Heart left ventricle (tissue), 16 donors: ENCODE data around the gene TMEM250. TPM values are rescaled to one million over a fixed set of nuclear protein-coding genes. Genes with fewer than 3 reads are reported as not detected.

Experiments
- ATAC-seq, 4 donors: fragments of 200-7000 bp; cut with Tn5 transposase; one replicate each; pipeline ENCODE4 v1.9.1; 2020 to 2022; ENCODE audit warnings: moderate library complexity in 4 of 4, mild to moderate bottlenecking in 3 of 4, moderate number of reproducible peaks in 1 of 4
- DNase-seq, 5 donors: peaks; one replicate each; pipeline ENCODE4 v3.0.0-alpha.2; 2020
- H3K27ac ChIP-seq, 12 donors: fragments of 200-600 bp; sonication (generic) in 4 of 12; one replicate each; pipeline versions ENCODE4 v1.5.0 to v1.8.0; 2016 to 2022; ENCODE audit warnings: mild to moderate bottlenecking in 2 of 12
- H3K27me3 ChIP-seq, 9 donors: fragments of 200-600 bp; sonication (generic) in 2 of 9; one replicate each; pipeline versions ENCODE4 v1.5.1 to v1.8.0; 2016 to 2022; ENCODE audit warnings: mild to moderate bottlenecking in 3 of 9
- H3K36me3 ChIP-seq, 9 donors: fragments of 200-600 bp; sonication (generic) in 2 of 9; one replicate each; pipeline versions ENCODE4 v1.5.0 to v1.8.0; 2018 to 2022; ENCODE audit warnings: mild to moderate bottlenecking in 2 of 9
- H3K4me1 ChIP-seq, 12 donors: fragments of 200-600 bp; sonication (generic) in 4 of 12; one replicate each; pipeline versions ENCODE4 v1.5.0 to v1.8.0; 2016 to 2022; ENCODE audit warnings: mild to moderate bottlenecking in 3 of 12
- H3K4me3 ChIP-seq, 12 donors: fragments of 200-600 bp; sonication (generic) in 4 of 12; one replicate each; pipeline versions ENCODE4 v1.5.0 to v1.8.0; 2017 to 2022; ENCODE audit warnings: mild to moderate bottlenecking in 9 of 12, moderate library complexity in 4 of 12
- H3K9me3 ChIP-seq, 12 donors: fragments of 200-600 bp; sonication (generic) in 4 of 12; one replicate each; pipeline versions ENCODE4 v1.5.0 to v1.8.0; 2016 to 2022; ENCODE audit warnings: mild to moderate bottlenecking in 1 of 12
- CTCF ChIP-seq, 12 donors: fragments of 200-600 bp; sonication (generic) in 4 of 12; IDR thresholded peaks; one replicate each; pipeline versions ENCODE4 v1.5.0 to v1.8.0; 2018 to 2022; ENCODE audit warnings: antibody characterized with exemption in 12 of 12, mild to moderate bottlenecking in 5 of 12
- POLR2A ChIP-seq, 2 donors: fragments of 450-650 bp; IDR thresholded peaks; one replicate each; pipeline ENCODE4 v1.6.1; 2017; ENCODE audit warnings: antibody characterized with exemption in 2 of 2, mild to moderate bottlenecking in 2 of 2, moderate library complexity in 2 of 2
- WGBS, 4 donors: extraction: QIAGEN DNeasy Blood & Tissue Kit in 2 of 4; methylation state at CpG; one replicate each; pipeline versions ENCODE4 v1.1.5 to v1.1.7; 2013 to 2018; 5-methylcytosine and 5-hydroxymethylcytosine counted together
- intact Hi-C, 10 donors: fragments of 100-400 bp; cut with DNase I; formaldehyde crosslinking; loops; one replicate each; pipeline versions ENCODE4 v1.11.1 to v1.14.2; 2022
- polyA plus RNA-seq, 2 donors: library from polyadenylated mRNA; stranded (reverse); fragments of 200-250 nt; gene quantifications; one replicate each; pipeline ENCODE4 v1.2.3, GENCODE V29; 2013
- total RNA-seq, 9 donors: library from RNA; depleted of rRNA in 2 of 9; stranded (reverse); fragments of >200 nt in 2 of 9; fragmentation: NEBNext Ultra II Directional in 3 of 9; extraction: Animal tissue kit (Norgen Biotek cat#: 25700) in 3 of 9; gene quantifications; one replicate each; pipeline versions ENCODE4 v1.1.0 to v1.2.4, GENCODE V29; 2016 to 2023
- donor health status: ischemic (EF 13 %, LVEDD 7.1; RV severe dilation, severe dysfunction).
- donor health status: healthy with polysubstance abuse.
- donor health status: DM: no; HTN: yes; CAD: no.
- donor health status: DM: no; HTN: no; CAD: no.
- donor health status: ischemic (EF 25% LVEDD 6.9; RV normal size, moderate dysfunction).
- donor health status: ischemic (EF 25% LVEDD 5.7; RV mildly dilated, moderate dysfunction).
- donor health status: healthy.
- donor health status: DM: yes; HTN: yes; CAD: no.
- donor health status: ischemic (EF 35%, LVEDD 5.7; RV mildly dilated, moderate dysfunction).
- donor health status: nonischemic (EF 11% LVEDD 7.7; RV severe dilation, severe dysfunction).
- donor health status: DM: yes; HTN: yes; CAD: no.
- donor health status: PGD.
- donor health status: ischemic (EF 29% LVEDD 5.4; RV normal size, mild dysfunction).
- donor health status: nonischemic (EF 23%, LVEDD 6.1; RV moderate dilation, normal function).

TMEM250 gene
- total and polyA plus RNA-seq, 11 donors: 11.6 to 37.0 (median 19.9) TPM

- Histone ChIP-seq H3K27ac (peak overlapping the region in 11 of 12 donors; percentile 39 to 99 (median 68)), H3K9me3 (no peaks in the 10 kb centered on the region), H3K27me3 (no peaks in the 10 kb centered on the region), H3K4me1 (peaks cover 17 to 99% (median 85%) of the 10 kb centered on the region in 12 donors), H3K36me3 (peaks cover 0 to 6% (median 0%) of the 10 kb centered on the region in 9 donors), H3K4me3 (no peak overlapping the region)
- ATAC-seq (no peak), DNase-seq (peak in 3 of 5 donors; percentile 30 to 59 (median 36))
- WGBS, 4 donors: 40 to 58% (median 48%) methylated on average over 11 to 24 of the region's 24 CpGs
- no peak for TF ChIP-seq POLR2A (IDR thresholded peaks at IDR 0.05)
- no peak for TF ChIP-seq CTCF (IDR thresholded peaks at IDR 0.05)
- intact Hi-C loops: loop anchor here in 7 of 10 donors (5.0 to 10.0 kb wide), 3 partner anchors 34 to 123 kb away; partner anchors contain the start of gene UBAC1 (in 1 of the 7)
Measured at GRCh38 chr9:136087741-136088480, 30.8 kb downstream of the TMEM250 start.

GRCh38 chr9:136086951-136087740, 31.5 kb downstream of the TMEM250 start:
- intact Hi-C loops: loop anchor here in 7 of 10 donors (5.0 to 10.0 kb wide), 3 partner anchors 35 to 122 kb away; partner anchors contain the start of gene UBAC1 (in 1 of the 7)
- Histone ChIP-seq H3K9me3 (no peaks in the 10 kb centered on the region), H3K27me3 (no peaks in the 10 kb centered on the region), H3K36me3 (peaks cover 0 to 6% (median 0%) of the 10 kb centered on the region in 9 donors), H3K4me1 (peaks cover 18 to 99% (median 85%) of the 10 kb centered on the region in 12 donors), H3K27ac (peak overlapping the region in 11 of 12 donors; percentile 39 to 99 (median 77)), H3K4me3 (no peak overlapping the region)
- TF ChIP-seq POLR2A (IDR thresholded peaks at IDR 0.05) (no peak), CTCF (IDR thresholded peaks at IDR 0.05) (no peak)
- WGBS, 4 donors: 62 to 86% (median 76%) methylated on average over 11 to 21 of the region's 21 CpGs
- no peak for ATAC-seq
- DNase-seq: peak in 3 of 5 donors; percentile 19 to 55 (median 21)

GRCh38 chr9:136086213-136086881, 32.3 kb downstream of the TMEM250 start:
- WGBS, 4 donors: 40 to 58% (median 48%) methylated on average over 17 to 24 of the region's 24 CpGs
- Histone ChIP-seq H3K27me3 (no peaks in the 10 kb centered on the region), H3K4me1 (peaks cover 23 to 99% (median 85%) of the 10 kb centered on the region in 12 donors), H3K36me3 (peaks cover 0 to 6% (median 0%) of the 10 kb centered on the region in 9 donors), H3K4me3 (no peak overlapping the region), H3K9me3 (no peaks in the 10 kb centered on the region), H3K27ac (peak overlapping the region in 11 of 12 donors; percentile 59 to 99 (median 77))
- TF ChIP-seq POLR2A (IDR thresholded peaks at IDR 0.05): no peak
- no peak for TF ChIP-seq CTCF (IDR thresholded peaks at IDR 0.05)
- intact Hi-C loops: loop anchor here in 7 of 10 donors (5.0 to 10.0 kb wide), 3 partner anchors 34 to 122 kb away; partner anchors contain the start of gene UBAC1 (in 1 of the 7)
- peak in 2 of 5 donors; percentile 46 to 57 for DNase-seq
- ATAC-seq: peak; percentile 20 to 33 (median 23)
